Measurements from ENCODE around the gene SERPINA5.
A peak's percentile ranks its signal among the peaks of the same experiment; 100 is the strongest.

Gene SERPINA5

GRCh38 chr14:94581127-94581999 lies at the start of gene SERPINA5:
Gene SERPINA5, plus strand, starts transcription at chr14:94581426. Its CDS starts 5,937 bp downstream, at chr14:94587363.
- no peak for DNase-seq

GRCh38 chr14:94532447-94532846 lies 48.8 kb upstream of the SERPINA5 start:
- DNase-seq: no peak

DNA sequence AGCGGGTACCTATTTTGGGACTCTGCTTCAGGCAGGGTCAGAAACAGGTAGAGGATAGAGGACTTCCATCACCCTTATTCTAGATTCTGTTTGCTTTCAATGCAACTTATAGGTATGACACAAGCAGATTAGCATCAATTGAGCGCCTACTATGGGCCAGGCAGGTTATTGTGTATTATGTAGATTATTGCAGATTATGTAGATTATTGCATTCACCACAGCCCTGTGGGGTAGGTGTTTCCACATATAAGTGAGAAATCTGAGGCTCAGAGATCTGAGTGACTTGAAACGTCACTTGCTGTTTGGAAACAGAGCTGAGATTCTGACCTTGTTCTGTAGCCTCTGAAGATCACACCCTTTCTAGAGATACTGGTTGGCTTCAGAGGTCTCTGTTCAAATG lies 45.7 kb upstream of the SERPINA5 start:
- no peak for DNase-seq

DNA sequence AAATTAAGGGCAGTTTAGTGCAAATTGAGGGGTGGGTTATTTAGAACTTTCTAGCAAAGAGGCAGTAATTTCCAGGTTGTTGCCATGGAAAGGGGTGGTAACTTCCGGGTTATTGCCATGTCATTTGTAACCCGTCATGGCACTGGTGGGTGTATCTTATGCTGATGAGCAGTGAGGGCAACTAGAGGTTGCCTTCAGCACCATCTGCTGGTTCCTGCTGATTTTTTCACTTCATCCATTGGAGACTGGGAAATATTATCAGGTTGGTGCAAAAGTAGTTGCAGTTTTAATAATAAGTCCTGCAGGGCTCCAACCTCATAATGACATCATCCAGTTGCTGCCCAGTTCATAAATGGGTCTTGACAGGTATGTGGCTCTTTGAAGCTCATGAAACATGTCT lies 44.4 kb upstream of the SERPINA5 start:
- no peak for DNase-seq

GRCh38 chr14:94538070-94538740 lies 43.0 kb upstream of the SERPINA5 start:
- DNase-seq: no peak

DNA sequence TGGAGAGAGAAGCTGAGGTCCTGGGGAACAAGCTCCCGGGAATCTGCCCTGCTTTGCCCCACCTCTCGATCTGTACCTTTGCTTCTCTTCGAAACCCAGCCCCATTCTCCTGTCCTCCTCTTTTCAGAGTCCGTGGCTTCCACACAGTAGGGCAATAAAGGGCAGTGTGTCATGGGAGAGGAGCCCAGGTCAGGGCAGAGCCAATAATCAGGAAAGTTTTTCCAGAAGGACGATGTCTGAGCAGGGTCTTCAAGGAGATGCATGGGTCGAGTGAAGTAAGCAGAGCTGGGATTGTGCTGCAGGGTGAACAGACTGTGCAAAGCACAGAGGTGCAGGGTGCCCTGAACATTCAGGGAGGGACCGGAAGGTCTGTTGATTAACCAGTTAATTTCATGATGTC lies 42.0 kb upstream of the SERPINA5 start:
- no peak for DNase-seq

DNA sequence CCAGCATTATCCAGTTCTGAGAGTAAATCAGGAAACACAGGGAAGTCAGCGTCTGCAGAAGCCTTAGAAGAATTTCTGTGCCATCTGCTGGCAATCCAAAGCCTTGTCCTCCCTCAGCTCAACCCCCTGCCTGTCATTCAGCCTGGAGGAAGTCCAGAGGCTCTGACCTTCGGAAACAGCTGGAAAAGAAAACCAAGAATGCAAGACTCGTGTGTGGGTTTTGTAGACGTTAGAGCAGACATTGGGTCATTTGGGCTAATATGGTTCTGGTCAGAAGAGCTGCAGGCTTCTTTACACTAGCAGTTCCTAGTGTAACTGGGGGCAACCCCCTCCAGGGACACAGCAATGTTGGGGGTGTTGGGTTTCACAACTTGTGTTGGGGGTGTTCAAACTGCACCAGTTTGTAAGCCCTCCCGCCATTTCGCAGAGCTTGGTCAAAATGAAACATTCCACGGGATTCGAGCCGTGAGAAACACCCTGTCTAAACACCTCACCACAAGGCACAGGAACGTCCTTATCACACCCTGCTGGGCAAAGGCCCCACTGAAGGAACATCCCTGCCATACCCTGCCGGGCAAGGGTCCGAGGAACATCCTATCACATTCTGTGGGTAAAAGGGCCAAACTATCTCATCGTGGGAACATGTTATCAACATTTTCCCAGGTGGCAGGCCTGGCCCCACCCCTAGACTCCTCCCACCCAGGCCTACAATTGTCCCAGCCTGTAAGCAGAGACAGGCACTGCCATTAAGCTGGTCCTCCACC lies 41.0 kb upstream of the SERPINA5 start:
- DNase-seq: no peak

- DNase-seq: no peak
These were observed 39.8 kb upstream of the SERPINA5 start for GRCh38 chr14:94541234-94541975.

DNA sequence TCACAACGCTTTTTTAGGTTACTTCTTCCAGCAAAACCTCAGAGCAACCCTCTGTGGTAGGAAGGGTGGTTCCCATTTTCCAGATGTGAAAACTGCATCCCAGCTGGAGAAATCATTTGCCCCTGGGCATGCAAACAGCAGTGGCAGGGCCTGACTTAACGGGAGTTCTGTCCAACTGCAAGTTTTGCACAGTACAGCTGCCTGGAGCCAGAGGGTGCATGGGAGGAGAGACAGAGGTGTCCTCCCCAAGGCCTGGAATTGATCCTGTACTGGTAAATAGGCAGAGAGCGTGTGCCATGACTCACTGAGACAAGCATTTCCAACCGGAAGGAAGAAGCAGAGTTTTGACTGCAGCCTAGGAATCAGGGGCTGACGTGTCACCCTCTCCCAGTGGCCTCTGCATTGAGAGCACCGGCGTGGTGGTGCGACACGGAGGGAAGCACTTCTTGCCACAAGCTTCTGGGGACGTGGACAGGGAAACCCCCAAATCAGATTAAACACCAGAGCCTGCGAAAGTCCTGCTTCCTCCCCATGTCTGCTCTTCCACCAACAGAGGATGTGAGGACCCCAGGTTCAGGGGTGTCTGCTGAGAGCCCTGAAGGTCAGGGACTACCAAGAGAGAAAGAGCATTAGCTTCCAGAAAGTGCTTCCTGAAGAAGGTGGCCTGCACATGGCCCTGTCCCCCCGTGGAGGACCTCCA lies 39.0 kb upstream of the SERPINA5 start:
- DNase-seq: no peak

GRCh38 chr14:94542811-94543440 lies 38.3 kb upstream of the SERPINA5 start:
- DNase-seq: no peak

GRCh38 chr14:94543449-94544124 lies 37.6 kb upstream of the SERPINA5 start:
- DNase-seq: no peak

DNA sequence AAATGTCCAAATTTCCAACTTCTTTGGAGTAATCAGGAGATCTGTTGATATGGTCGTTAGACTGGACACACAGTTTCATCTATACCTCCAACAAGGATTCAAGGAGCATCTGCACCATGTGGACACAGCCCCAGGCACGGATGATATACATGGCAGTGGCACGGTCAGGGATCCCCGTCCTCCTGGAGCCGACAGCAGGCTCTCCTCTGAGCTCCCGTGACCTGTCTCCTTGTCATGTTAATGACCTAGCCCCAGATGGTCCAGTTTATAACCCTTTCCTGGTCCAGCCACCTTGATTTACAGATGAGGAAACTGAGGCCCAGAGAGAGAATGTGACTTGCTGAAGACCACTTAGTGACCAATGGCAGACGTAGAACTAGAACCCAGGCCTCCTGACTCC lies 36.5 kb upstream of the SERPINA5 start:
- no peak for DNase-seq

DNA sequence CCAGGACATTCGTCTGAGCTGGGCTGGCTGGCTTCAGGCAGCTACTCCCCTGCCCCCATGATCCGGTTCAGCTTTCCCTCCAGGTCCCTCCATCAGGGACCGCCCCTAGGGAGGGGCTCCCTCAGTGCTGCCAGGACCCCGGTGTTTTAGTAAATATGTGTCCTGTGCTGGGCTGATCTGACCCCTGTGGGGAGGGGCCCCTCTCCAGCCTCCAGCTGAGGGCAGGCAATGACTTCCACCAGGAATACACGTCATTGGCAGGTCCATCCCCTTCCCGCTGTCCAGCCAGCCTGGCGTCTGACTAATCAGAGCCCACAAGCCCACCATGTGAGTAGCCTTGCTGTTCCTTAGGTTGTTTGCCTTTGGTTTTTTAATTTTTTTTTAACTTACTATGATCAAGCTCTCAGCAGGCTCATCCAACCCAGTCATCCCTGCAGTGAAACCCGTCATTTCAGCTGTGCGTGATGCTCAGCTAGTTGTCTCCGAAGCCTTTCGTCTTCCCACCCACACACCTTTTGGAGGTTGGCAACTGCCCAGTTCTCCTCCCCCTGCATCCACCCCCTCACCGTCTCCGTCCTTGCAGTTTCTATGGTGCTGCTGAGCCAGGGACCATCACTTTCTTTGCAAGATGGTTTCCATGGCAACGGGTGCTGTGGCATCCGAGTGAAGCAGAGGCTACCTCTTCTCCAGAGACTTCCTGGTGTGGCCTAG lies 35.9 kb upstream of the SERPINA5 start:
- no peak for DNase-seq

GRCh38 chr14:94547151-94547680 lies 34.0 kb upstream of the SERPINA5 start:
- no peak for DNase-seq

DNA sequence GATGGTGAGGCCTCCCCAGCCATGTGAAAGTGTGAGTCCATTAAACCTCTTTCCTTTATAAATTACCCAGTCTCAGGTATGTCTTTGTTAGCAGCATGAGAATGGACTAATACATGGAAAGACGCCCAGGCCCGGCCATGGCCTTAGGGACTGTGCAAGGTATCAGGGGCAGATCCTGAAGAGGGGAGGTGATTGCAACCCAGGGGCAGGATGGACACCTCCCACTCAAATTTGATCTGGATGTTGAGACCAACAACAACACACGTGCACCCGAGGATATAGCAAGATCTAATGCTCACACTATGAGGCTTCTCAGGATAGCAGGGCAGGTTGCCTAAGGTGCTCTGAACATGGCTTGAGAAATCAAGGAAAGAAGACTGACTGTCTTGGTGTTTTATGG lies 33.5 kb upstream of the SERPINA5 start:
- no peak for DNase-seq

- DNase-seq: no peak
These were observed 32.9 kb upstream of the SERPINA5 start for GRCh38 chr14:94548131-94548998.

DNA sequence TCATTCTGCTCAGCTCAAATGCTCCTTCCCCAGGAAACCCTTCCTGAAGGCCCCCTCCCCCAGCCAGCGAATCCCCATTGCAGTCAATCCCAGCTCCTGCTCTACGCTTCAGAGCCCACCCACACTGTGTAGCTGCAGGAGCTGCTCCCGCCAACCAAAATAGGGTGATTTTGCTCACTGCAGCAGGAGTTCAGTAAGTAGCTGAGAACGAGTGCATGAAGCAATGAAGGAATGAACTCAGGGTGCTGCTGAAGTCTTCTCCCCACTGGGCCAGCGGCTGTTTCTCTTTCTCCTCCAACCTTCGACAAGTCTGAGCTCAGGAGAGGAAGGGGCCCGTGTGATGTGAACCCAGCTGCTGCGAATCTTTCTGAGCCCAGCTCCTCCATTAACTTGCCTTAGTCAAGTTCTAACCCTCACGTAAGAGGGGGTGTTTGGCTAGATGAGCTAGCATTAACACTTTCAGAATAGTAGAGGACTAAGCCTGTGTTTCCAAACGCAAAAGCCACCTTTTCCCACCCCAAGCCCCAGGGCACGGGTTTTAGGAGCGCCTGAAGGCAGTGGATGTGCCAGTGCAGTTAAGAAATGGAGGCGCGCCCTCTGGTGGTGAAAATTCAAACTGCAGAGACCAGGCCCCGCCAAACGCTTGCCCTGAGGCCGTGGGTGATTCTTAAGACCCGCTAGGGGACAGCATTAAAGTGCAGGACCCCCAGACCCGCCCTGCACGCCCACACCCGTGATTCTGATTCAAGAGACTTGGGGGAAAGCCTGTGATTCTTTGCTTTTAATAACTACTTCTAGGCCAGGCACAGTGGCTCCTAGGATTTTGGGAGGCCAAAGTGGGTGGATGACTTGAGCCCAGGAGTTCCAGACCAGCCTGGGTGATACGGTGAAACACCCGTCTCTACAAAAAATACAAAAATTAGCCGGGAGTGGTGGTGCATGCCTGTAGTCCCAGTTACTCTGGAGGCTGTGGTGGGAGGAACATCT lies 31.9 kb upstream of the SERPINA5 start:
- peak; percentile 7 for DNase-seq

- DNase-seq: no peak
These were observed 31.2 kb upstream of the SERPINA5 start for GRCh38 chr14:94550041-94550440.

Data from NCI-H2107 (cell line).